ENCODE data around the gene ZNF385D.
"Not testable (repeated sequence)": the region's sequence is repeated elsewhere in the genome, so short reads cannot be mapped to it uniquely, and the experiment has no call there.

GRCh38 chr3:21490671-21491070 is 260.3 kb downstream of the ZNF385D start:
- not testable (repeated sequence) for TF ChIP-seq CTCF (conservative IDR thresholded peaks at IDR 0.05; ENCODE audit: low read depth, low read length); EZH2 (IDR thresholded peaks at IDR 0.05; ENCODE audit: borderline replicate concordance, low read depth, low read length, poor library complexity, severe bottlenecking)
